Ishikawa (cell line): ENCODE measurements around the gene MS4A7.

Experiments
- CEBPB ChIP-seq: IDR thresholded peaks from 2 replicates; pipeline ENCODE4 v1.6.1; 2012
- CREB1 ChIP-seq: IDR thresholded peaks from 2 replicates; pipeline ENCODE4 v1.6.1; 2012; ENCODE audit warnings: low read depth
- EGR1 ChIP-seq: IDR thresholded peaks from 2 replicates; pipeline ENCODE4 v1.6.1; 2012
- EP300 ChIP-seq: IDR thresholded peaks from 2 replicates; pipeline ENCODE4 v1.6.1; 2012; ENCODE audit warnings: borderline replicate concordance
- FOXM1 ChIP-seq: IDR thresholded peaks from 2 replicates; pipeline ENCODE4 v1.6.1; 2012; ENCODE audit warnings: low read depth, borderline replicate concordance
- NFIC ChIP-seq: IDR thresholded peaks from 2 replicates; pipeline ENCODE4 v1.6.1; 2012
- RAD21 ChIP-seq: IDR thresholded peaks from 2 replicates; pipeline ENCODE4 v1.6.1; 2012; ENCODE audit warnings: low read depth
- TAF1 ChIP-seq: IDR thresholded peaks from 2 replicates; pipeline ENCODE4 v1.6.1; 2012; ENCODE audit warnings: low read depth, mild to moderate bottlenecking
- TCF12 ChIP-seq: IDR thresholded peaks from 2 replicates; pipeline ENCODE4 v1.6.1; 2012; ENCODE audit warnings: low read depth
- TEAD4 ChIP-seq: IDR thresholded peaks from 2 replicates; pipeline ENCODE4 v1.6.1; 2012
- USF1 ChIP-seq: IDR thresholded peaks from 2 replicates; pipeline ENCODE4 v1.6.1; 2012
- YY1 ChIP-seq: IDR thresholded peaks from 2 replicates; pipeline ENCODE4 v1.6.1; 2012; ENCODE audit warnings: low read depth
- ZBTB7A ChIP-seq: IDR thresholded peaks from 2 replicates; pipeline ENCODE4 v1.6.1; 2012; ENCODE audit warnings: low read depth
- TF ChIP-seq, protein P1 (sequence below): IDR thresholded peaks from 2 replicates; pipeline ENCODE4 v1.6.1; 2012; ENCODE audit warnings: low read depth, mild to moderate bottlenecking
- TF ChIP-seq, protein P2 (sequence below): IDR thresholded peaks from 2 replicates; pipeline ENCODE4 v1.6.1; 2012

MS4A7 gene

GRCh38 chr11:60357771-60358170 lies 20.6 kb upstream of the MS4A7 start:
- no peak for TF ChIP-seq TAF1
- TF ChIP-seq, protein P1, sequence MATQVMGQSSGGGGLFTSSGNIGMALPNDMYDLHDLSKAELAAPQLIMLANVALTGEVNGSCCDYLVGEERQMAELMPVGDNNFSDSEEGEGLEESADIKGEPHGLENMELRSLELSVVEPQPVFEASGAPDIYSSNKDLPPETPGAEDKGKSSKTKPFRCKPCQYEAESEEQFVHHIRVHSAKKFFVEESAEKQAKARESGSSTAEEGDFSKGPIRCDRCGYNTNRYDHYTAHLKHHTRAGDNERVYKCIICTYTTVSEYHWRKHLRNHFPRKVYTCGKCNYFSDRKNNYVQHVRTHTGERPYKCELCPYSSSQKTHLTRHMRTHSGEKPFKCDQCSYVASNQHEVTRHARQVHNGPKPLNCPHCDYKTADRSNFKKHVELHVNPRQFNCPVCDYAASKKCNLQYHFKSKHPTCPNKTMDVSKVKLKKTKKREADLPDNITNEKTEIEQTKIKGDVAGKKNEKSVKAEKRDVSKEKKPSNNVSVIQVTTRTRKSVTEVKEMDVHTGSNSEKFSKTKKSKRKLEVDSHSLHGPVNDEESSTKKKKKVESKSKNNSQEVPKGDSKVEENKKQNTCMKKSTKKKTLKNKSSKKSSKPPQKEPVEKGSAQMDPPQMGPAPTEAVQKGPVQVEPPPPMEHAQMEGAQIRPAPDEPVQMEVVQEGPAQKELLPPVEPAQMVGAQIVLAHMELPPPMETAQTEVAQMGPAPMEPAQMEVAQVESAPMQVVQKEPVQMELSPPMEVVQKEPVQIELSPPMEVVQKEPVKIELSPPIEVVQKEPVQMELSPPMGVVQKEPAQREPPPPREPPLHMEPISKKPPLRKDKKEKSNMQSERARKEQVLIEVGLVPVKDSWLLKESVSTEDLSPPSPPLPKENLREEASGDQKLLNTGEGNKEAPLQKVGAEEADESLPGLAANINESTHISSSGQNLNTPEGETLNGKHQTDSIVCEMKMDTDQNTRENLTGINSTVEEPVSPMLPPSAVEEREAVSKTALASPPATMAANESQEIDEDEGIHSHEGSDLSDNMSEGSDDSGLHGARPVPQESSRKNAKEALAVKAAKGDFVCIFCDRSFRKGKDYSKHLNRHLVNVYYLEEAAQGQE, result no peak
- TF ChIP-seq TCF12, result no peak
- no peak for TF ChIP-seq YY1
- TF ChIP-seq FOXM1, result no peak
- TF ChIP-seq USF1, result no peak
- no peak for TF ChIP-seq EGR1
- TF ChIP-seq ZBTB7A, result no peak
- no peak for TF ChIP-seq EP300
- TF ChIP-seq CEBPB, result no peak
- TF ChIP-seq TEAD4, result no peak
- TF ChIP-seq, protein P2, sequence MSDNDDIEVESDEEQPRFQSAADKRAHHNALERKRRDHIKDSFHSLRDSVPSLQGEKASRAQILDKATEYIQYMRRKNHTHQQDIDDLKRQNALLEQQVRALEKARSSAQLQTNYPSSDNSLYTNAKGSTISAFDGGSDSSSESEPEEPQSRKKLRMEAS, result no peak
- no peak for TF ChIP-seq RAD21
- TF ChIP-seq NFIC, result no peak
- TF ChIP-seq CREB1, result no peak

GRCh38 chr11:60360621-60361020 lies 17.7 kb upstream of the MS4A7 start:
- no peak for TF ChIP-seq TCF12
- no peak for TF ChIP-seq NFIC
- no peak for TF ChIP-seq TEAD4
- TF ChIP-seq, protein P1, result no peak
- TF ChIP-seq EP300, result no peak
- TF ChIP-seq CEBPB, result no peak
- no peak for TF ChIP-seq FOXM1
- no peak for TF ChIP-seq CREB1
- no peak for TF ChIP-seq RAD21
- no peak for TF ChIP-seq TAF1
- TF ChIP-seq, protein P2, result no peak
- TF ChIP-seq YY1, result no peak
- TF ChIP-seq EGR1, result no peak
- no peak for TF ChIP-seq USF1
- no peak for TF ChIP-seq ZBTB7A

- no peak for TF ChIP-seq EP300
- TF ChIP-seq EGR1, result no peak
- no peak for TF ChIP-seq YY1
- TF ChIP-seq TAF1, result no peak
- TF ChIP-seq, protein P1, result no peak
- TF ChIP-seq NFIC, result no peak
- TF ChIP-seq CREB1, result no peak
- TF ChIP-seq, protein P2, result no peak
These were observed 16.1 kb upstream of the MS4A7 start for GRCh38 chr11:60362241-60362640.

GRCh38 chr11:60363542-60364470 lies 14.5 kb upstream of the MS4A7 start:
- TF ChIP-seq ZBTB7A (no peak), EP300 (no peak), USF1 (no peak), RAD21 (peak; percentile 59), TEAD4 (no peak)
